ENCODE data around the gene HCN2. TPM values are rescaled to one million over a fixed set of nuclear protein-coding genes. Genes with fewer than 3 reads are reported as not detected.

HCN2 gene
- total and polyA plus RNA-seq, 9 of the 15 experiments (the other 6 are each of a cell fraction or from before 2014, with no cell fraction given), result 0.29 to 4.2 (median 0.82) TPM; not detected in 2

GRCh38 chr19:652467-653389, 63.0 kb downstream of the HCN2 start:
- no peak for ATAC-seq
- Histone ChIP-seq H3K9me1 (ENCODE audit: control insufficient read depth, insufficient read depth, low read length) (no peaks in the 10 kb centered on the region), H3K79me2 (ENCODE audit: control insufficient read depth, insufficient read depth, low read length) (peaks cover 55% of the 10 kb centered on the region), H3K27me3 (ENCODE audit: control insufficient read depth in 2 of 2, insufficient read depth in 2 of 2, low read length in 2 of 2) (no peaks in the 10 kb centered on the region), H3K4me1 (replicated peaks in 1 of 2; ENCODE audit: control insufficient read depth in 2 of 2, insufficient read depth in 2 of 2, low read length in 2 of 2) (peaks cover 0 to 36% of the 10 kb centered on the region in 2 experiments; a peak in 2 of 5 replicates), H4K20me1 (replicated peaks; ENCODE audit: control insufficient read depth, insufficient read depth, low read length) (peaks cover 19% of the 10 kb centered on the region), H2AFZ (ENCODE audit: low read depth, low read length) (no peak overlapping the region), H3K9ac (ENCODE audit: insufficient read depth in 1 of 2, low read depth in 2 of 2, low read length in 2 of 2) (no peak overlapping the region), H3K9me3 (replicated peaks; ENCODE audit: control insufficient read depth, insufficient read depth, low read depth, low read length) (no peaks in the 10 kb centered on the region), H3K4me3 (no peak overlapping the region), H3K27ac (ENCODE audit: extremely low read depth, low read depth, low read length) (no peak overlapping the region), H3K4me2 (ENCODE audit: insufficient read depth, low read length) (no peak overlapping the region), H3K36me3 (ENCODE audit: control insufficient read depth, insufficient read depth, low read length) (peaks cover 91% of the 10 kb centered on the region; the same call in 2 of the 3 replicates)
- TF ChIP-seq POLR2G (IDR thresholded peaks at IDR 0.05; ENCODE audit: low read depth, low read length) (peak; percentile 10; the same call in 1 of the 2 replicates), POLR3A (IDR thresholded peaks at IDR 0.05; ENCODE audit: borderline replicate concordance, extremely low read depth, insufficient read depth, insufficient read length) (no peak), TCF3 (CRISPR knock-in tag; IDR thresholded peaks at IDR 0.05) (no peak), RBM22 (IDR thresholded peaks at IDR 0.05; ENCODE audit: low read depth, low read length, poor library complexity, severe bottlenecking) (peak; percentile 31), HNRNPL (IDR thresholded peaks at IDR 0.05; ENCODE audit: low read depth, low read length) (0 out of 2 replicates have a peak, but pooled peaks have one; percentile 30), ZNF232 (CRISPR knock-in tag; IDR thresholded peaks at IDR 0.05) (no peak), FOSL1 (tag; conservative IDR thresholded peaks at IDR 0.05) (no peak)
- in situ Hi-C loops (cut with MboI) (no loop called here), intact Hi-C loops (cut with micrococcal nuclease) (no loop called here)
- WGBS (ENCODE audit: insufficient coverage, low coverage, missing lambda C conversion rate), result 94% methylated on average over 42 of the region's 54 CpGs
- BruUV-seq (replicated peaks), result no TSS peak
- DNase-seq (ENCODE audit: extremely low read depth in 1 of 4, low spot score in 3 of 4), result no peak
- ChIA-PET POLR2A (no interaction called here), CTCF (ENCODE audit: low intra/inter-chr PET ratio) (no interaction called here)
- FAIRE-seq, result no peak
